HepG2 (cell line): ENCODE results near the gene CHRM5. TPM values are rescaled to one million over a fixed set of nuclear protein-coding genes. Genes with fewer than 3 reads are reported as not detected.

Source experiments
- BRCA1 ChIP-seq: sonication (generic); formaldehyde crosslinking; IDR thresholded peaks from 2 replicates; pipeline ENCODE4 v1.4.0; 2020; ENCODE audit warnings: missing genetic modification reagents
- DR1 ChIP-seq: sonication (generic); formaldehyde crosslinking; IDR thresholded peaks from 2 replicates; pipeline ENCODE4 v1.8.0; 2021; ENCODE audit warnings: mild to moderate bottlenecking, missing genetic modification reagents, inconsistent platforms
- ETV6 ChIP-seq: sonication (generic); formaldehyde crosslinking; conservative IDR thresholded peaks from 2 replicates; pipeline ENCODE4 v1.4.0; 2020; ENCODE audit warnings: missing genetic modification reagents
- FOXK2 ChIP-seq: fragments of 450-650 bp; IDR thresholded peaks from 2 replicates; pipeline ENCODE4 v1.6.1; 2016
- KMT2A ChIP-seq: sonication (generic); formaldehyde crosslinking; IDR thresholded peaks from 2 replicates; pipeline ENCODE4 v1.4.0; 2020; ENCODE audit warnings: missing genetic modification reagents
- MEIS2 ChIP-seq: sonication (generic); formaldehyde crosslinking; IDR thresholded peaks from 2 replicates; pipeline ENCODE4 v1.9.0; 2021; ENCODE audit warnings: mild to moderate bottlenecking, missing genetic modification reagents
- MTA1 ChIP-seq: sonication (generic); formaldehyde crosslinking; IDR thresholded peaks from 2 replicates; pipeline ENCODE4 v1.4.0; 2020; ENCODE audit warnings: missing genetic modification reagents, mild to moderate bottlenecking, borderline replicate concordance
- NFRKB ChIP-seq: fragments of 450-650 bp; IDR thresholded peaks from 2 replicates; pipeline ENCODE4 v1.6.1; 2017
- RXRB ChIP-seq: IDR thresholded peaks from 2 replicates; pipeline ENCODE4 v1.6.1; 2016; ENCODE audit warnings: borderline replicate concordance, missing genetic modification reagents, missing compliant biosample characterization
- SOX5 ChIP-seq: IDR thresholded peaks from 2 replicates; pipeline ENCODE4 v1.6.1; 2016; ENCODE audit warnings: borderline replicate concordance
- SP1 ChIP-seq, 2 experiments: fragments of 450-650 bp in 1 of 2; sonication (generic) in 1 of 2; formaldehyde crosslinking in 1 of 2; IDR thresholded peaks; 2 replicates each; pipeline versions ENCODE4 v1.4.0 to v1.6.1; 2016 to 2020; ENCODE audit warnings: missing genetic modification reagents in 1 of 2
- SP2 ChIP-seq: sonication (generic); formaldehyde crosslinking; IDR thresholded peaks from 2 replicates; pipeline ENCODE4 v1.5.1; 2020; ENCODE audit warnings: mild to moderate bottlenecking, missing genetic modification reagents
- SYNCRIP ChIP-seq: fragments of 200-400 bp; formaldehyde crosslinking; IDR thresholded peaks from 2 replicates; pipeline ENCODE4 v1.6.1; 2018; ENCODE audit warnings: mild to moderate bottlenecking, low read depth, low read length; ENCODE audit not compliant: insufficient read depth
- TAF15 ChIP-seq: fragments of 200-400 bp; formaldehyde crosslinking; IDR thresholded peaks from one replicate; pipeline ENCODE4 v1.6.1; 2018; ENCODE audit warnings: mild to moderate bottlenecking, low read depth, low read length; ENCODE audit not compliant: poor library complexity, severe bottlenecking
- U2AF2 ChIP-seq: fragments of 200-400 bp; formaldehyde crosslinking; IDR thresholded peaks from 2 replicates; pipeline ENCODE4 v1.6.1; 2017; ENCODE audit warnings: low read depth, mild to moderate bottlenecking, low read length
- WIZ ChIP-seq: sonication (generic); formaldehyde crosslinking; IDR thresholded peaks from 2 replicates; pipeline ENCODE4 v1.5.1; 2020; ENCODE audit warnings: mild to moderate bottlenecking, missing genetic modification reagents
- ZNF160 ChIP-seq: sonication (generic); formaldehyde crosslinking; IDR thresholded peaks from 2 replicates; pipeline ENCODE4 v1.8.0; 2022; ENCODE audit warnings: mild to moderate bottlenecking, inconsistent platforms, missing genetic modification reagents
- ZNF207 ChIP-seq: fragments of 450-650 bp; IDR thresholded peaks from 2 replicates; pipeline ENCODE4 v1.6.1; 2016; ENCODE audit warnings: antibody characterized with exemption, borderline replicate concordance
- ZNF614 ChIP-seq: IDR thresholded peaks from 2 replicates; pipeline ENCODE4 v1.6.1; 2018; ENCODE audit warnings: missing biosample characterization, missing genetic modification reagents, inconsistent platforms, borderline replicate concordance
- ZNF652 ChIP-seq: IDR thresholded peaks from 2 replicates; pipeline ENCODE4 v1.6.1; 2016; ENCODE audit warnings: low read depth, borderline replicate concordance
- ZNF674 ChIP-seq: sonication (generic); formaldehyde crosslinking; IDR thresholded peaks from 2 replicates; pipeline ENCODE4 v1.5.0; 2020; ENCODE audit warnings: low read depth, mild to moderate bottlenecking, missing genetic modification reagents
- polyA plus RNA-seq, 8 experiments: library from polyadenylated mRNA; depleted of rRNA in 3 of 8; stranded (reverse) in 7 of 8; unstranded in 1 of 8; fragments of >200 nt; fragmentation: Illumina TruSeq in 4 of 8; extraction: Trizol in 4 of 8; gene quantifications; 2 replicates each; pipeline versions ENCODE4 v1.2.1 to v1.2.3, GENCODE V29; 2011 to 2016; ENCODE audit warnings: low read depth in 4 of 8, missing spikeins in 1 of 8, mixed read lengths in 1 of 8; ENCODE audit not compliant: insufficient read depth in 1 of 8
- total RNA-seq, 5 experiments: library from RNA; depleted of rRNA; stranded (reverse); fragments of >200 nt; fragmentation: Illumina TruSeq; extraction: Trizol; gene quantifications; 2 replicates each; pipeline ENCODE4 v1.2.3, GENCODE V29; 2016; ENCODE audit warnings: low read depth in 1 of 5
- TF ChIP-seq, protein P1 (sequence below): sonication (generic); formaldehyde crosslinking; IDR thresholded peaks from 2 replicates; pipeline ENCODE4 v1.4.0; 2020; ENCODE audit warnings: missing genetic modification reagents
- TF ChIP-seq, protein P2 (sequence below): sonication (generic); formaldehyde crosslinking; IDR thresholded peaks from 2 replicates; pipeline ENCODE4 v1.4.0; 2020; ENCODE audit warnings: missing genetic modification reagents, borderline replicate concordance

CHRM5 gene
- total and polyA plus RNA-seq, 2 of the 13 experiments (the other 11 are each of a cell fraction or from before 2014, with no cell fraction given), result not detected

DNA sequence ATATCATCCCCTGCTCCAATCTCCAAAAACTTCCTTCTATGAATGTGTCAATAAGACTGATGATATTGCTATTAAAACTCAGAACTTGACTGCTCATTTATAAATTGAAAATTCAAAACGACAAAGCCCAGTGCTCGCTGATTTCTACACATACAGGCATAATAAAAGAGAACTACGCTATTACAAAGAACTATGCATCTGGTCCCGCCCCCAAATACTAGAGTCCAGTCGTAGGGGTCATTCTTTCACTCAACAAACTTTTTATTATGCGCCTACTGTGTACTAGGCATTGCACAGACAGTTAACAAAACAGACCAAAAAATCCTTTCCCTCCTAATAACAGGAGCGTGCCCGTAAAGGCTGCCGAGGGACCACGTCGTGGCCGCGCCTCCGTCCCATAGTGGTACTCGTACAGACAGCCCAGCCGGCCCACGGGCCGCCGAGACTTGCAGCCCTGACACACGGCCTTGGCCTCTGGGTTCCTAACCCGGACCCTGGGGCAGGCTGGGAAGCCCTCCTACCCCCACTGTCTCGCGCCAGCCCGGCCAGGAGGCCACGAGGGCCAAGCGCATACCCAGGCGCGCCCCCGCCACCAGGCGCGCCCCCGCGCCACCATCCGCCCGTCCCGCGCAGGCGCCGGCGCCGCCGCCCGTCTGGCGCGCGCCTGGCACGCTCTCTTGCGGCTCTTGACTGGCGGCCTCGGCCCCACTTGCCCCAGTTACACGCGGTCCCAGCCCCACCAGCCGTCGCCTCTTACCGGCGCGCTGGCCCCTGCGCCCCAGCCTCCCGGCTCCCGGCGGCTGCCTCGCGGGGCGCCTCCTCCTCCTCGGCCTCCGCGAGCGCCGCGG, 70.0 kb downstream of the CHRM5 start (continued):
- TF ChIP-seq WIZ (no peak), BRCA1 (CRISPR knock-in tag) (0 out of 2 replicates have a peak, but pooled peaks have one; percentile 16), FOXK2 (no peak), SP1 (IDR thresholded peaks at IDR 0.05) (no peak), SP1 (CRISPR knock-in tag; IDR thresholded peaks at IDR 0.05) (no peak), SP2 (CRISPR knock-in tag) (no peak), ETV6 (CRISPR knock-in tag) (0 out of 2 replicates have a peak, but pooled peaks have one; percentile 9), TAF15 (no peak), U2AF2 (no peak), ZNF207 (no peak), DR1 (CRISPR knock-in tag) (no peak), ZNF160 (CRISPR knock-in tag) (peak; percentile 66; the same call in 1 of the 2 replicates), KMT2A (peak; percentile 83), MEIS2 (peak; percentile 83), ZNF614 (peak; percentile 23; the same call in 1 of the 2 replicates), MTA1 (CRISPR knock-in tag) (peak; percentile 35; the same call in 1 of the 2 replicates), SYNCRIP (no peak), ZNF674 (CRISPR knock-in tag) (no peak), SOX5 (CRISPR knock-in tag) (0 out of 2 replicates have a peak, but pooled peaks have one; percentile 23), NFRKB (no peak), RXRB (CRISPR knock-in tag) (peak; percentile 42; the same call in 1 of the 2 replicates), ZNF652 (CRISPR knock-in tag) (no peak)
- TF ChIP-seq, protein P1, sequence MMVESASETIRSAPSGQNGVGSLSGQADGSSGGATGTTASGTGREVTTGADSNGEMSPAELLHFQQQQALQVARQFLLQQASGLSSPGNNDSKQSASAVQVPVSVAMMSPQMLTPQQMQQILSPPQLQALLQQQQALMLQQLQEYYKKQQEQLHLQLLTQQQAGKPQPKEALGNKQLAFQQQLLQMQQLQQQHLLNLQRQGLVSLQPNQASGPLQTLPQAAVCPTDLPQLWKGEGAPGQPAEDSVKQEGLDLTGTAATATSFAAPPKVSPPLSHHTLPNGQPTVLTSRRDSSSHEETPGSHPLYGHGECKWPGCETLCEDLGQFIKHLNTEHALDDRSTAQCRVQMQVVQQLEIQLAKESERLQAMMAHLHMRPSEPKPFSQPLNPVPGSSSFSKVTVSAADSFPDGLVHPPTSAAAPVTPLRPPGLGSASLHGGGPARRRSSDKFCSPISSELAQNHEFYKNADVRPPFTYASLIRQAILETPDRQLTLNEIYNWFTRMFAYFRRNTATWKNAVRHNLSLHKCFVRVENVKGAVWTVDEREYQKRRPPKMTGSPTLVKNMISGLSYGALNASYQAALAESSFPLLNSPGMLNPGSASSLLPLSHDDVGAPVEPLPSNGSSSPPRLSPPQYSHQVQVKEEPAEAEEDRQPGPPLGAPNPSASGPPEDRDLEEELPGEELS (CRISPR knock-in tag), result no peak
- TF ChIP-seq, protein P2, sequence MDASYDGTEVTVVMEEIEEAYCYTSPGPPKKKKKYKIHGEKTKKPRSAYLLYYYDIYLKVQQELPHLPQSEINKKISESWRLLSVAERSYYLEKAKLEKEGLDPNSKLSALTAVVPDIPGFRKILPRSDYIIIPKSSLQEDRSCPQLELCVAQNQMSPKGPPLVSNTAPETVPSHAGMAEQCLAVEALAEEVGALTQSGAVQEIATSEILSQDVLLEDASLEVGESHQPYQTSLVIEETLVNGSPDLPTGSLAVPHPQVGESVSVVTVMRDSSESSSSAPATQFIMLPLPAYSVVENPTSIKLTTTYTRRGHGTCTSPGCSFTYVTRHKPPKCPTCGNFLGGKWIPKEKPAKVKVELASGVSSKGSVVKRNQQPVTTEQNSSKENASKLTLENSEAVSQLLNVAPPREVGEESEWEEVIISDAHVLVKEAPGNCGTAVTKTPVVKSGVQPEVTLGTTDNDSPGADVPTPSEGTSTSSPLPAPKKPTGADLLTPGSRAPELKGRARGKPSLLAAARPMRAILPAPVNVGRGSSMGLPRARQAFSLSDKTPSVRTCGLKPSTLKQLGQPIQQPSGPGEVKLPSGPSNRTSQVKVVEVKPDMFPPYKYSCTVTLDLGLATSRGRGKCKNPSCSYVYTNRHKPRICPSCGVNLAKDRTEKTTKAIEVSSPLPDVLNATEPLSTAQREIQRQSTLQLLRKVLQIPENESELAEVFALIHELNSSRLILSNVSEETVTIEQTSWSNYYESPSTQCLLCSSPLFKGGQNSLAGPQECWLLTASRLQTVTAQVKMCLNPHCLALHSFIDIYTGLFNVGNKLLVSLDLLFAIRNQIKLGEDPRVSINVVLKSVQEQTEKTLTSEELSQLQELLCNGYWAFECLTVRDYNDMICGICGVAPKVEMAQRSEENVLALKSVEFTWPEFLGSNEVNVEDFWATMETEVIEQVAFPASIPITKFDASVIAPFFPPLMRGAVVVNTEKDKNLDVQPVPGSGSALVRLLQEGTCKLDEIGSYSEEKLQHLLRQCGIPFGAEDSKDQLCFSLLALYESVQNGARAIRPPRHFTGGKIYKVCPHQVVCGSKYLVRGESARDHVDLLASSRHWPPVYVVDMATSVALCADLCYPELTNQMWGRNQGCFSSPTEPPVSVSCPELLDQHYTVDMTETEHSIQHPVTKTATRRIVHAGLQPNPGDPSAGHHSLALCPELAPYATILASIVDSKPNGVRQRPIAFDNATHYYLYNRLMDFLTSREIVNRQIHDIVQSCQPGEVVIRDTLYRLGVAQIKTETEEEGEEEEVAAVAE (CRISPR knock-in tag), result no peak; the same call in 1 of the 2 replicates
